GM19397 (cell line): ENCODE data around the gene SLC44A4.
"Not testable (repeated sequence)": the region's sequence is repeated elsewhere in the genome, so short reads cannot be mapped to it uniquely, and the experiment has no call there.

ENCODE experiments used
- ATAC-seq: cut with Tn5 transposase; IDR thresholded peaks from one replicate; pipeline ENCODE4 v1.9.1; 2021; ENCODE audit warnings: mild to moderate bottlenecking, moderate library complexity; ENCODE audit not compliant: unreplicated experiment

SLC44A4 gene

DNA sequence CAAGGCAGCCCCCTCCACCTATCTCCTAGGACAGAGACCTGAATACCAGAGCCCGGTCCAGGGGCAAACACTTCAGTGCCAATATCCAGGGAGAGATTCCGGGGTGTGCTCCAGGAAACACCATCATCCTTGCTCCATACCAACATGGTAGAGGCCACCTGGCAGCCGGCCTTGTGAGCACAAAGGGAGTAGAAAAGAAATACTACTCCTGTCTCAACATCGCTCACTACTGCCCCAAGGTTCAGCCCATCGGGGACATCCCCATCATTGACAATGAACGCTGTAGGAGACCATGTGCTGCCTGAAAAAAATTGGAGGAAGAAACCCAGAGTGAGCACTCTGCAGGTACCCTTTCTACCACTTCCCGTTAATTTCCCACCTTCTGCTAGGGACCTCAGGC is 17.6 kb downstream of the SLC44A4 start:
- ATAC-seq: no peak

DNA sequence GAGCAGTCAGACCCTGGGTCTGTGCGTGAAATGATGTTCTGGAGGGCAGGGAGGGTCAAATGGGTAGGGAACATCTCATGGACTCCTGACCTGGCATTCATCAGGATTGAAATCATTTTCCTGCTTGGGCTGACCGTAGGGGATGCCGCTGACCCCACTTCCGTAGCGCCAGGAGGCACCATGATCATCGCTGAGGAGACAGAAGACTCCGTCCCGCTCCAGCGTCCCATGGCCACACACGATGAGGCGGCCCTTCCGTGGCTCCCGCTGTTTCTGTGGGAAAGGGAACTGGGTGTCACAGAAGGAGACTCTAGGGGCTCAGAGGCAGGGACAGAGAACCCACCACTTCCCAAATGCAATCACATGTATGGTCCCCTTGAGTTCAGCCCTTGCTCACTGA is 18.4 kb downstream of the SLC44A4 start:
- no peak for ATAC-seq

DNA sequence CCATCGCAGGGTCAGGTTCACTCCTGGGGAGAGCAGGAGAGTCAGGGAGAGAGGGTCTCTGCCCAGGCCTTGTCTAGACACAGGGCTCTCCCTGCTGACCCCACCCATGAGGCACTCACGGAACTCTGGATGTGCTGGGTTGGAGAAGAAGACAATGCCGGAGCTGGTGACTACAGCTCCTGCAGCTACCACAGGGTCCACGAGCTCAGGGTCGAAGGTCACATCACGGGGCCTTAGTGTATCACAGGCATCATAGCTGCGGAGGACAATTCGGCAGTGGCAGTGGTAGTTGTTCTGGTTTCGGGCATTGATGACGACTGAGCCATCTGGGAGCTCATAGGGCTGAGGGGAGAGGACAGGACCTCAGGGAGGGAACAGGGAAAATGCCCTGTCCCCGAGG is 18.9 kb downstream of the SLC44A4 start:
- ATAC-seq: no peak

DNA sequence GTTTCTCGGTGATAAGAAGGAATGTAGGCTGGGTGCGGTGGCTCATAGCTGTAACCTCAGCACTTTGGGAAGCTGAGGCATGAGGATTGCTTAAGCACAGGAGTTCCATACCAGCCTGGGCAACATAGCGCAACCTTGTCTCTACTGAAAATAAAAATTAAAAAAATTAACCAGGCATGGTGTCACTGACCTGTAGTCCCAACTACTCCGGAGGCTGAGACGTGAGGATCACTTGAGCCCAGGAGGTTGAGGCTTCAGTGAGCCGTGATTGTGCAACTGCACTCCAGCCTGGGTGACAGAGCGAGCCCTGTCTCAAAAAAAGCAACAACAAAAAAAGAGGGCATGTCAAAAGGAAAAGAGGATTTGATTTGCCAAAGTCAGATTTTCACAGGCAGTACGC is 20.1 kb downstream of the SLC44A4 start:
- no peak for ATAC-seq

DNA sequence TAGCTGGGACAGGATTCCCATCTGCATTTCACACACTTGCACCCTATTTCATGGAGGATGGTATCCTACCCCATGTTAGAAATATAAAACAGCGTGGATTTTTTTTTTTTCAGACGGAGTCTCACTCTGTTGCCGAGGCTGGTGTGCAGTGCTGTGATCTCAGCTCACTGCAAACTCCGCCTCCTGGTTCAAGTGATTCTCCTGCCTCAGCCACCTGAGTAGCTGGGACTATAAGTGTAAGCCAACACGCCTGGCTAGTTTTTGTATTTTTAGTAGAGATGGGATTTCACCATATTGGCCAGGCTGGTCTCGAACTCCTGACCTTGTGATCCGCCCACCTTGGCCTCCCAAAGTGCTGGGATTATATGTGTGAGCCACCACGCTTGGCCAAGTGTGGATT is 21.0 kb downstream of the SLC44A4 start:
- ATAC-seq: not testable (repeated sequence)

DNA sequence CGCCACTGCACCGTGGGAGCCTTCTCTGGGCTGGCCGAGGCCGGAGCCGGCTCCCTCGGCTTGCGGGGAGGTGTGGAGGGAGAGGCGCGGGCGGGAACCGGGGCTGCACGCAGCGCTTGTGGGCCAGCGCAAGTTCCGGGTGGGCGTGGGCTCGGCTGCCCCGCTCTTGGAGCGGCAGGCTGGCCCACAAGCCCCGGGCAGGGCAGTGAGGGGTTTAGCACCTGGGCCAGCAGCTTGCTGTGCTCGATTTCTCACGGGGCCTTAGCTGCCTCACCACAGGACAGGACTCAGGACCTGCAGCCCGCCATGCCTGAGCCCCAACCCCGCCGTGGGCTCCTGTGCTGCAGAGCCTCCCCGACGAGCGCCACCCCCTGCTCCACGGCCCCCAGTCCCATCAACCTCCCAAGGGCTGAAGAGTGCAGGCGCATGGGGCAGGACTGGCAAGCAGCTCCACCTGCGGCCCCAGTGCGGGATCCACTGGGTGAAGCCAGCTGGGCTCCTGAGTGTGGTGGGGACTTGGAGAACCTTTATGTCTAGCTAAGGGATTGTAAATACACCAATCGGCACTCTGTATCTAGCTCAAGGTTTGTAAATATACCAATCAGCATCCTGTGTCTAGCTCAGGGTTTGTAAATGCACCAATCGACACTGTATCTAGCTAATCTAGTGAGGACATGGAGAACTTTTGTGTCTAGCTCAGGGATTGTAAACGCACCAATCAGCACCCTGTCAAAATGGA is 26.6 kb downstream of the SLC44A4 start:
- not testable (repeated sequence) for ATAC-seq

DNA sequence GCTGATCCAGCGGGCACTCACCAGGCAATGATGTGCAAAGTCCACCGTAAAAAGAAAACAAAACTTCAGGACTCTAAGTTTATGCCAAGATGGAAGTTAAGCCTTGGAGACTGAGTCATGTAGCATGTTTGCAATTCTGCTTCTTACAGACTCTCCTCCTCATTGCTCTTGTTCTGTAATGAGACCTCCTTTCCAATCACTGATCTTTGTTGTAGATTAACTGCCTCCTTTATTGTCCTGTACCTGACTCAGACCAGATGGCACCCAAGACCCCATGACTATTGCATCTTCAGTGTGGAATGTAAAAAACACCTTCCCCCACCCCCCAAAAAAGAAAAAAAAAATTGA is 27.3 kb downstream of the SLC44A4 start:
- ATAC-seq: no peak

DNA sequence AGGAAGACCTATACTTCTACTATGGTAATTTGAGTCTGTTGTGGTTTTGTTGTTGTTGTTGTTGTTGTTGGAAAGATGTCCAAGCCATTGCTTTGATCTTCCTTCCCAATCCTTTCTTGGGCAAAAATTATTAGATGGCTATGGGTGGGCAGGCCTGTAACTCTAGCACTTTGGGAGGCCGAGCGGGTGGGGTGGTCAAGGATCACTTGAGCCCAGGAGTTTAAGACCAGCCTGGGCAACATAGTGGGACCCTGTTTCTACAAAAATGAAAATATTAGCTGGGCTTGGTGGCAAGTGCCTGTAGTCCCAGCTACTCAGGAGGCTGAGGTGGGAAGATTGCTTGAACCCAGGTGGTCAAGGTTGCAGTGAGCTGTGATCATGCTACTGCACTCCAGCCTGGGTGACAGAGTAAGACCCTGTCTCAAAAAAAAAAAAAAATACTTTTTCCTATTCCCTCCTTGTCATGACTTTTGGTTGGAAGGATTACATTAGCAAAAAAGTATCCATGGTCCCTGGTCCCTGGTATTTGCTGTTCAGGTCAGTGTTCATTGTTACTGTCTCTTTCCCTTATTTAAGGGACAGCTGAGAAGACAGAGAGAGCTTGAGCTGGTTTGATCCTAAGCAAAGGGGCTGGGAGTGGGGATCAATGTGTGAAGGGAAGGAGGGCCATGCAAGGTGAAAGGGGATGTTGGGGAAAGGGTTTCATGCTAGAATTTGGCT is 27.9 kb downstream of the SLC44A4 start:
- no peak for ATAC-seq

DNA sequence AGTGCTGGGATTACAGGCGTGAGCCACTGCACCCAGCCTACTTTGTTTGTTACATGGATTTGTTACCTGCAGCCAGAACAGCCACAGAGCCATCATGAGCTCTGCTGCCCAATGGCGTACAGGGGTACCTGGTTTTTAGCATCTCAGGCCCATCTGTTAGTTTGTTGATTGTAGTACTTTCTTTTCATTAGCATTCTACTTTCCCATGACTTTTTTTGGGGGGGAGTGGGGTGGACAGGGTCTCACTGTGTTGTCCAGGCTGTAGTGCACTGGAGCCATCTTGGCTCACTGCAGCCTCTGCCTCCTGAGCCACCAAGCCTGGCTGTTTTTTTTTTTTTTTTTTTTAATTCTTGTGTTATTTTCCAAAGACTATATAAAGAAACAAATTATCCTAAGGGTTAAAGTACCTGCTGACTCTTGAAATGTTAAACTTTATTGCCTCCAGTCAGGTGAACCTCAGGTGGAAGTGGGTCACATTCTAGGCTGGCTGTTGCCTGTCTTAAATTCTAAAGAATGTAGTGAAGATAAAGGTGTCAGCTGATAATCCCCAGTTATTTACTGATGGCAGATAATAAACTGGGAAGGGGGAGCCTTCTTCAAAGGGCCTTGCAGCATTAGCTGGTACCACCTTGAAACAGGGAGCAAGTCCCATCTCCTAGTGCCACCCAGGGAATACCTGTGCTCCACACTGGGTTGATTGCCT is 31.4 kb downstream of the SLC44A4 start:
- ATAC-seq: no peak

DNA sequence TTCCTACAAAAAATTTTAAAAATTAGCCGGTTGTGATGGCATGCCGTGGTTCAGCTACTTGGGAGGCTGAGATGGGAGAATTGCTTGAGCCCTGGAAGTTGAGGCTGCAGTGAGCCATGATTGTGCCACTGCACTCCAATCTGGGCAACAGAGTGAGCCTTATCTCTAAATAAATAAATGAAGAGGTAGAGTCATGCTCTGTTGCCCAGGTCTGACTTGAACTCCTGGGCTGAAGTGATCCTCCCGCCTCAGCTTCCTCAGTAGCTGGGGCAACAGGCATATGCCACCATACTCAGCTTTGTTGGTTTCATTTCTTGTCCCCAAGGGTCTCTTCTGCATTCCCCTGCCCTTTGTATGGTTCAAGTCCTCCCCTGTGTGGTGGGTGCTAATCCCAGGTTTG is 34.3 kb downstream of the SLC44A4 start:
- ATAC-seq: no peak

DNA sequence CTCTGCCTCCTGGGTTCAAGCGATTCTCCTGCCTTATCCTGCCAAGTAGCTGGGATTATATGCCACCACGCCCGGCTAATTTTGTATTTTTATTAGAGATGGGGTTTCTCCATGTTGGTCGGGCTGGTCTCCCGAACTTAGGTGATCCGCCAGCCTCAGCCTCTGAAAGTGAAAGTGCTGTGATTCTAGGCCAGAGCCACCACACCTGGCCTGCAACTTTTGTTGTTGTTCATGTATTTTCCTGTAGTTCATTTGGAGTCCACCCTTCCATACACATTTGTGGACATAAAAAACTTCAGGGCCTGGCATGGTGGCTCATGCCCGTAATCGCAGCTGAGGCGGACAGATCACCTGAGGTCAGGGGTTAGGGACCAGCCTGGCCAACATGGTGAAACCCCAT is 36.7 kb downstream of the SLC44A4 start:
- ATAC-seq: no peak

DNA sequence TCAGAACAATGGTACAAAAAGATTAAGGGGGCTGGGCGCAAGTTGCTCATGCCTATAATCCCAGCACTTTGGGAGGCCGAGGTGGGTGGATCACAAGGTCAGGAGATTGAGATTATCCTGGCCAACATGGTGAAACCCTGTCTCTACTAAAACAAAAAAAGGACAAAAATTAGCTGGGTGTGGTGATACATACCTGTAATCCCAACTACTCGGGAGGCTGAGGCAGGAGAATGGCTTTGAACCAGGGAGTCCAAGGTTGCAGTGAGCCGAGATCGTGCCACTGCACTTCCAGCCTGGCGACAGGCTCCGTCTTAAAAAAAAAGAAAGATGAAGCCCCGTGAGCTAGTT is 39.0 kb downstream of the SLC44A4 start:
- ATAC-seq: not testable (repeated sequence)

DNA sequence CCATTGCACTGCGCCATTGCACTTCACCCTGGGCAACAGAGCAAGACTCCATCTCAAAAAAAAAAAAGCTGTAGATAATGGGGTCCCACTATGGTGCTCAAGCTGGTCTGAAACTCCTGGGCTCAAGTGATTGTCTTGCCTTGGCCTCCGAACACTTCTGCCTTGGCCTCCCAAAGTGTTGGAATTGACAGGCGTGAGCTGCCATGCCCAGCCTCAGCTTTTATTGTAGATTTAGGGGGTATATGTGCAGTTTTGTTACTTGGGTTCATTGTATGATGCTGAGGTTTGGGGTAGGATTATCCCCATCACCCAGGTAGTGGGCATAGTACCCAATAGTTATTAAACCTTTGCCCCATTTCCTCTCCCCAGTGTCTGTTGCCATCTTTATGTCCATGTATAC is 39.8 kb downstream of the SLC44A4 start:
- ATAC-seq: no peak

DNA sequence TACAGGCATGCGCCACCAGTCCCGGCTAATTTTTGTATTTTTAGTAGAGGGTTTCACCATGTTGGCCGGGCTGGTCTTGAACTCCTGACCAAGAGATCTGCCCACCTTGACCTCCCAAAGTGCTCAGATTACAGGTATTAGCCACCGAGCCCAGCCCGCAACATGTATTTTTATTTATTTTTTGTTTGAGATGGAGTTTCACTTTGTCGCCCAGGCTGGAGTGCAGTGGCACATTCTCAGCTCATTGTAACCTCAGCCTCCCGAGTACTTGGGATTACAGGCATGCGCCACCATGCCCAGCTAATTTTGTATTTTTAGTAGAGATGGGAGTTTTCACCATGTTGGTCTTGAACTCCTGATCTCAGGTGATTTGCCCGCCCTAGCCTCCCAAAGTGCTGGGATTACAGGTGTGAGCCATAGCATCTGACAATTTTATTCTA is 40.7 kb downstream of the SLC44A4 start:
- ATAC-seq: not testable (repeated sequence)

DNA sequence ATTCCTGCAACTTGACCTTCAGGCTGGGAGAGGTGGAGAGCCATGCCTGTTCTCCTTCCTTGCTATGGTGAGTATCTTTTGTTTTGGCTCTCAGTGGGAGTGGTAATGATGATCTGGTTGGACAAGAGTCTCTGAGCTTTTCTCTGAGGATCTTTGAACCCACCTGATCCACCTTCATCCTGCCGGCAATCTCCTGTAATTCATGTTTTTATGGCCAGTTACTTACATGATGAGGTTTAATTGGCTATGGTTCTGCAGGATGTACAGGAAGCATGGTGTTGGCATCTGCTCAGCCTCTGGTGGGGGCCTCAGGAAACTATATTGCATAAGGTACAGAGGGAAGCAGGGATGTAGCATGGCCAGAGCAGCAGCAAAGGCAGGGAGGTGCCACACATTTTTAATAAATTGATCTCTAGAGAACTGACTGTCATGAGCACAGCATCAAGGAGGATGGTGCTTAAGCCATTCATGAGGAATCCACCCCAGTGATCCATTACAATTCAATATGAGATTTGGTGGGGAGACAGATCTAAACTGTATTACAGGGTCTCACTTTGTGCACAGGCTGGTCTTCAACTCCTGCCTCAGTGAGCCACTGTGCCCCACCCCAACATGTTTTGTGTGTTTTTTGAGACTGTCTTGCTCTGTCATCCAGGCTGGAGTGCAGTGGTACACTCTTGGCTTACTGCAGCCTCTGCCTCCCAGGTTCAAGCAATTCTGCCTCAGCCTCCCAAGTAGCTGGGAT is 41.3 kb downstream of the SLC44A4 start:
- no peak for ATAC-seq

DNA sequence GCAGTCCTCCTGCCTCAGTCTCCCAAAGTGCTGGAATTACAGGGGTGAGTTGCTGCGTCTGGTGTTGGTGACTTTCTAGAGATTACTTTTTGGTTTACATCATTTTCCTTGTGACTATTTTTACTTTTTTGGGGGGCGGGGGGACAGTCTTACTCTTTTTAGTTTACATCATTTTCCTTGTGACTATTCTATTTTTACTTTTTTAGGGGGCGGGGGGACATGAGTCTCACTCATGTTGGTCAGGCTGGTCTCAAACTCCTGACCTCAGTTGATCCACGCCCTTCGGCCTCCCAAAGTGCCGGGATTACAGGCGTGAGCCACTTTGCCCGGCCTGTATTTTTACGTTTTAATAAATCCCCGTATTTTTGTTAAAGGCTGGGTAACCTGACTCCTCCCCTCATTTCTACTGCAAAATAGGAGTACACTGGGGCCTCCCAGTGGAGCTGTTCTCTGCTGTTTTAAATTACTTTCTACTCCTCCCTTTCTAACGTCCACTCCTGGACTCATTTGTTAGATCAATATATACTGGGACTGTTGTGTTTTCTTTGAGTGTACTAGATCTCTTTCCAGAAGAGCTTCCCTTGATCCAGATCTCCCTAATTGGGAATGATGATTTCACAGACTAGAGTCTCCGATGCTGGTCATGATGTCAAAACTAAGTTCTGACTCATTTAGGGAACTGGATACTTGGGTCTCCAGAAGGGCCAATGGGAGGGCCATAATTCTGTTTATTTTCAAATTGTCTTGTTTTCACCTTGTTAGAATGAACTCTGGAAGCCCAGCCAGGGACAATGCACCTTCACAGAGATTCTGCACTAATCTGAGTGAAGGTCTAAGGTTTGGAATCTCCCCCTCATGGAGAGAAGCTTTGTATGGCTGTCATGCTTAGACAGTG is 42.1 kb downstream of the SLC44A4 start:
- no peak for ATAC-seq

DNA sequence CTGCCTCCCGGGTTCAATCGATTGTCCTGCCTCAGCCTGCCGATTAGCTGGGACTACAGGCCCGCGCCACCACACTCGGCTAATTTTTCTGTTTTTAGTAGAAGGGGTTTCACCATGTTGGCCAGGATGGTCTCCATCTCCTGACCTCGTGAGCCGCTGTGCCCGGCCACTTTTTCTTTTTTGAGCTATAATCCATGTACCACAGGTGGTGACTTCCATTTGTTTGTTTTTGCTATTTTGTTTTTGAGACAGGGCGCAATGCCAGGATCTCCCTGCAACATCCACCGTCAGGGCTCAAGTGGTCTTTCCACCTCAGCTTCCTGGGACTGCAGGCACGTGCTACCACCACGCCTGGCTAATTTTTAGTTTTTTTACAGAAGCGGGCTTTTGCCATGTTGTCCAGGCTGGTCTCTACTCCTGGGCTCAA is 42.7 kb downstream of the SLC44A4 start:
- no peak for ATAC-seq

DNA sequence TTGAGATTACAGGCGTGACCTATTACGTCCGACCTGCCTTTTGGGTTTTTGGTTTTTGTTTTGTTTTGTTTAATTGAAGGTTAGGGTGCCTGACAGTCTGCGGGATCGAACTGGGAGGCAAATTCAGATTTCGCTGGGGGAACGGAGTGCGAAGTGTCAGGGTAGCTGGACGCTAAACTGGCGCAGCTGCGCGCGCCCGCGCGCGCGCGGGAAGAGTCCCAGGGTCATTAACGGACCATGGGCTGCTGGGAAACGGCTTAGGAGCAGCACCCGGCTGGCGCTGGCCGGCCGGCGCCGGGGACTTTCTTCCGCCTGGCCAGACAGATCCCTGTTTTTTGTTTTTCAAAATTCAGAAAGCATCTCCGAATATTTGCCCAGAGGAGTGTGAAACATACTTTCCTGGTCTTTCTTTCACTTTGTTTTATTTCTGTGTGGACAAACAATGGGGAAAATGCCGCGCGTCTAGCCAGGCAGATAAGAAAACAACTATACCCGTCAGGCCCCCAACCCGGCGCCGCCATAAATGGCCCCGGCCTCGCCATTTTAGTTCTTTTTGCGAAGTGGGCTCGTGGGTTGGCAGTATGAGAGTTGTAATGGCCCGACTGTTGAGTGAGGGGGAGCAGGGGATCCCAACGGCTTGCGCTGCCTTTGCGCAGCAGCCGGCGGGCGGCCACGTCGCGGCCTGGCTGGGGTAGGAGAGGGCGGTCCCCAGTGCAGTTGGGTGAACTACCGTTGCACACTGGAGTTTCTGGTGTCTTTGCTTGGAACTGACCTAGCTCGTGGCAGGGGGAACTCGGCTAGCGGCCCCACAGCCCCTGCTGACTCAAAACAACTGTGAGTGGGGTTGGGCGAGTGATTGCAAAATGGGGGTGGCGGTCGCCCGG is 44.2 kb downstream of the SLC44A4 start:
- no peak for ATAC-seq
